ENCODE results near the gene ITFG1.

GRCh38 chr16:47507701-47508100, 46.8 kb upstream of the ITFG1 start:
- no peak for TF ChIP-seq CTCF (tag by site-specific recombination; IDR thresholded peaks at IDR 0.05)
- no peak for TF ChIP-seq GLI2 (tag by site-specific recombination; IDR thresholded peaks at IDR 0.05; ENCODE audit: borderline replicate concordance, low read depth)
- no peak for TF ChIP-seq PRDM10 (tag by site-specific recombination; IDR thresholded peaks at IDR 0.05)
- no peak for TF ChIP-seq ZNF76 (tag by site-specific recombination; IDR thresholded peaks at IDR 0.05; ENCODE audit: borderline replicate concordance, low read depth)
- no peak for TF ChIP-seq KLF1 (tag by site-specific recombination; IDR thresholded peaks at IDR 0.05)
- TF ChIP-seq KLF9 (tag by site-specific recombination; IDR thresholded peaks at IDR 0.05; ENCODE audit: low read depth): no peak

All from HEK293 (cell line).